Neural progenitor cell (in vitro differentiated cells): Measurements from ENCODE around the gene MAP1LC3B2. TPM values are rescaled to one million over a fixed set of nuclear protein-coding genes. Genes with fewer than 3 reads are reported as not detected.

ENCODE experiments used
- DNase-seq: peaks from one replicate; pipeline ENCODE4 v3.0.0-alpha.2; 2016; ENCODE audit warnings: low spot score
- H2AFZ ChIP-seq: fragments of 200-600 bp; sonication (generic); replicated peaks from 2 replicates; pipeline ENCODE4 v1.6.1; 2016; ENCODE audit warnings: antibody characterized with exemption
- H3F3A ChIP-seq: fragments of 200-600 bp; sonication (generic); 2 replicates; pipeline ENCODE4 v1.6.1; 2016; ENCODE audit warnings: antibody characterized with exemption, low read depth
- H3K27ac ChIP-seq: fragments of 200-600 bp; sonication (generic); 2 replicates; pipeline ENCODE4 v1.5.1; 2016; ENCODE audit warnings: mild to moderate bottlenecking
- H3K27me3 ChIP-seq: fragments of 200-600 bp; sonication (generic); 2 replicates; pipeline ENCODE4 v1.6.1; 2016; ENCODE audit warnings: mild to moderate bottlenecking, moderate library complexity
- H3K36me3 ChIP-seq: fragments of 200-600 bp; sonication (generic); 2 replicates; pipeline ENCODE4 v1.5.1; 2016
- H3K4me1 ChIP-seq: fragments of 200-600 bp; sonication (generic); 2 replicates; pipeline ENCODE4 v1.6.1; 2016; ENCODE audit warnings: mixed run types
- H3K4me2 ChIP-seq: fragments of 200-600 bp; sonication (generic); 2 replicates; pipeline ENCODE4 v1.6.1; 2016
- H3K4me3 ChIP-seq: fragments of 200-600 bp; sonication (generic); 2 replicates; pipeline ENCODE4 v1.5.1; 2016
- H3K79me2 ChIP-seq: fragments of 200-600 bp; sonication (generic); 2 replicates; pipeline ENCODE4 v1.6.1; 2016; ENCODE audit warnings: low read depth
- H3K9ac ChIP-seq: fragments of 200-600 bp; sonication (generic); 2 replicates; pipeline ENCODE4 v1.6.1; 2016
- H3K9me3 ChIP-seq: fragments of 200-600 bp; sonication (generic); 2 replicates; pipeline ENCODE4 v1.5.1; 2016; ENCODE audit warnings: low read depth
- H4K20me1 ChIP-seq: fragments of 200-600 bp; sonication (generic); 2 replicates; pipeline ENCODE4 v1.6.1; 2016; ENCODE audit warnings: low read depth
- H3K27ac Mint-ChIP-seq: 3 replicates; pipeline ENCODE4 v1.8.0; 2021; ENCODE audit warnings: mixed read lengths
- H3K27me3 Mint-ChIP-seq: 2 replicates; pipeline ENCODE4 v1.8.0; 2022; ENCODE audit warnings: low read depth, mild to moderate bottlenecking, inconsistent platforms, moderate library complexity, mixed read lengths; ENCODE audit not compliant: insufficient read depth
- H3K36me3 Mint-ChIP-seq: 3 replicates; pipeline ENCODE4 v1.8.0; 2021; ENCODE audit warnings: mixed read lengths
- H3K4me1 Mint-ChIP-seq: 3 replicates; pipeline ENCODE4 v1.8.0; 2021; ENCODE audit warnings: mixed read lengths
- H3K4me3 Mint-ChIP-seq: 3 replicates; pipeline ENCODE4 v1.8.0; 2021; ENCODE audit warnings: mild to moderate bottlenecking, moderate library complexity, mixed read lengths
- H3K9me3 Mint-ChIP-seq: 3 replicates; pipeline ENCODE4 v1.8.0; 2020; ENCODE audit warnings: mixed read lengths
- EZH2 ChIP-seq: fragments of 200-600 bp; sonication (generic); IDR thresholded peaks from 2 replicates; pipeline ENCODE4 v1.6.1; 2017; ENCODE audit warnings: antibody characterized with exemption, mild to moderate bottlenecking, moderate library complexity
- EZH2phosphoT487 ChIP-seq: fragments of 200-600 bp; sonication (generic); IDR thresholded peaks from 2 replicates; pipeline ENCODE4 v1.6.1; 2017; ENCODE audit warnings: antibody characterized with exemption
- total RNA-seq: library from RNA; depleted of rRNA; stranded (reverse); fragments of >200 nt; gene quantifications from 2 replicates; pipeline ENCODE4 v1.2.3, GENCODE V29; 2015; ENCODE audit warnings: low replicate concordance
- TF ChIP-seq, protein P1 (sequence below): fragments of 200-600 bp; sonication (generic); IDR thresholded peaks from 2 replicates; pipeline ENCODE4 v1.5.1; 2017; ENCODE audit warnings: antibody characterized with exemption, mild to moderate bottlenecking

MAP1LC3B2 gene
- total RNA-seq, 1 donor from 2014 or later: 0.39 TPM

DNA sequence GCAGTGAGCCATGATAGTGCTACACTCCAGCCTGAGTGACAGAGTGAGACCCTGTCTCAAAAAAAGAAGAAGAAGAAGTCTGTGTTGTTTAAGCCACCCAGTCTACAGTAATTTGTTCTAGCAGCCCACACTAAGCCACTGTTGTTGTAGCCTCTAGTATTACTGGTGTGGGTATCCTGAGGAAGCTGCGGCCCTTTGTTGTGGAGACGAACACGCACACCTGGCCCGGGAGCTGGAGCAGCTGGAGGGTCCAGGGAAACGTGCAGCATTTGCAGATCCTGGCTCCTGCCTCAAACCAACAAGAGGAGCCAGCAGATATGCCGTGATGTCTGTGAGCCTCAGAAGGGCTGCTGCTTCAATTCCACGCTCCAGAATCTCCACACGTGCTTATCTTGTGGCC is 65.3 kb downstream of the MAP1LC3B2 start:
- no peak overlapping the region for H3K4me2 ChIP-seq
- no peak overlapping the region for H3K9ac ChIP-seq
- Mint-ChIP-seq H3K4me3 (no peak overlapping the region), H3K27ac (no peak overlapping the region), H3K27me3 (peaks cover 14% of the 10 kb centered on the region), H3K4me1 (peaks cover 13% of the 10 kb centered on the region), H3K9me3 (peaks cover 9% of the 10 kb centered on the region), H3K36me3 (peaks cover 2% of the 10 kb centered on the region)
- peaks cover 13% of the 10 kb centered on the region for H3K4me1 ChIP-seq
- TF ChIP-seq EZH2 (no peak), EZH2phosphoT487 (no peak)
- H3K79me2 ChIP-seq: no peaks in the 10 kb centered on the region
- H3F3A ChIP-seq: peaks cover 8% of the 10 kb centered on the region
- no peaks in the 10 kb centered on the region for H3K9me3 ChIP-seq
- H3K27me3 ChIP-seq: no peaks in the 10 kb centered on the region
- no peak overlapping the region for H3K4me3 ChIP-seq
- no peak for DNase-seq
- no peaks in the 10 kb centered on the region for H3K36me3 ChIP-seq
- H2AFZ ChIP-seq: no peak overlapping the region
- H3K27ac ChIP-seq: no peak overlapping the region
- no peaks in the 10 kb centered on the region for H4K20me1 ChIP-seq

DNA sequence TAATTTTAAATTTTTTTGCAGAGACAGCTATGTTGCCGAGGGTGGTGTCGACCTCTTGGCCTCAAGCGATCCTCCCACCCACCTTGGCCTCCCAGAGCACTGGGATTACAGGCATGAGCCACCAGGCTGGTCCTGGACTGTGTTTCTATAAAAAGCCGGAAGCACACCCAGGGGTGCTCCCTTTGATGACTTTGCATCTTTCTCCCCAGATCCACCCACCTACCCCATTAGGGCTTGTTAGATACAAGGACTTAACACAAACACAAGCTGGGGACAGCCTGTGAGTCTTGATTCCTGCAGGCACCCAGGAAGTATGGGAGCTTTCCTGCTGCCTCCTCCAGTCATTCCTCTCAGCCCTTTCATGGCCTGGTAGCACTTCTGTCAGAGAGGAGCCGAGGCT is 67.0 kb downstream of the MAP1LC3B2 start:
- Histone ChIP-seq H3K27me3 (no peaks in the 10 kb centered on the region), H3F3A (peaks cover 8% of the 10 kb centered on the region), H3K27ac (no peak overlapping the region), H3K4me1 (peaks cover 13% of the 10 kb centered on the region), H3K9me3 (no peaks in the 10 kb centered on the region), H3K4me2 (no peak overlapping the region), H3K4me3 (no peak overlapping the region), H3K36me3 (no peaks in the 10 kb centered on the region), H3K79me2 (no peaks in the 10 kb centered on the region), H4K20me1 (no peaks in the 10 kb centered on the region), H3K9ac (no peak overlapping the region), H2AFZ (no peak overlapping the region)
- Mint-ChIP-seq H3K27ac (no peak overlapping the region), H3K9me3 (peaks cover 9% of the 10 kb centered on the region), H3K4me1 (peaks cover 7% of the 10 kb centered on the region), H3K27me3 (peaks cover 10% of the 10 kb centered on the region), H3K36me3 (peaks cover 2% of the 10 kb centered on the region), H3K4me3 (no peak overlapping the region)
- DNase-seq: no peak
- no peak for TF ChIP-seq EZH2phosphoT487
- TF ChIP-seq EZH2: no peak
- TF ChIP-seq, protein P1, sequence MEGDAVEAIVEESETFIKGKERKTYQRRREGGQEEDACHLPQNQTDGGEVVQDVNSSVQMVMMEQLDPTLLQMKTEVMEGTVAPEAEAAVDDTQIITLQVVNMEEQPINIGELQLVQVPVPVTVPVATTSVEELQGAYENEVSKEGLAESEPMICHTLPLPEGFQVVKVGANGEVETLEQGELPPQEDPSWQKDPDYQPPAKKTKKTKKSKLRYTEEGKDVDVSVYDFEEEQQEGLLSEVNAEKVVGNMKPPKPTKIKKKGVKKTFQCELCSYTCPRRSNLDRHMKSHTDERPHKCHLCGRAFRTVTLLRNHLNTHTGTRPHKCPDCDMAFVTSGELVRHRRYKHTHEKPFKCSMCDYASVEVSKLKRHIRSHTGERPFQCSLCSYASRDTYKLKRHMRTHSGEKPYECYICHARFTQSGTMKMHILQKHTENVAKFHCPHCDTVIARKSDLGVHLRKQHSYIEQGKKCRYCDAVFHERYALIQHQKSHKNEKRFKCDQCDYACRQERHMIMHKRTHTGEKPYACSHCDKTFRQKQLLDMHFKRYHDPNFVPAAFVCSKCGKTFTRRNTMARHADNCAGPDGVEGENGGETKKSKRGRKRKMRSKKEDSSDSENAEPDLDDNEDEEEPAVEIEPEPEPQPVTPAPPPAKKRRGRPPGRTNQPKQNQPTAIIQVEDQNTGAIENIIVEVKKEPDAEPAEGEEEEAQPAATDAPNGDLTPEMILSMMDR: no peak

Other genes with a start within 250 kb of the MAP1LC3B2 start
- gene SPRING1, start 178.7 kb downstream of the MAP1LC3B2 start, total RNA-seq: 40.4 and 41.9 TPM in 2 replicates
- gene RNFT2, start 178.9 kb downstream of the MAP1LC3B2 start, total RNA-seq: 26.9 and 30.8 TPM in 2 replicates